Adrenal gland (tissue), 5 donors: ENCODE measurements around the gene CYRIA.

ENCODE experiments used
- POLR2A ChIP-seq, 2 donors: fragments of 450-650 bp; IDR thresholded peaks; one replicate each; pipeline ENCODE4 v1.6.1; 2017; ENCODE audit warnings: antibody characterized with exemption in 2 of 2, mild to moderate bottlenecking in 2 of 2, moderate library complexity in 1 of 2
- TF ChIP-seq, protein P1 (sequence below), 6 experiments: fragments of 450-650 bp in 4 of 6; fragments of 200-600 bp in 2 of 6; sonication (generic) in 1 of 6; IDR thresholded peaks; 1 replicate in 5 of 6; 2 replicates in 1 of 6; pipeline versions ENCODE4 v1.5.1 to v1.8.0; 2016 to 2021; ENCODE audit warnings: antibody characterized with exemption in 6 of 6, mild to moderate bottlenecking in 2 of 6, moderate library complexity in 1 of 6
- donor health status: DM: no; HTN: no; CAD: no.

DNA sequence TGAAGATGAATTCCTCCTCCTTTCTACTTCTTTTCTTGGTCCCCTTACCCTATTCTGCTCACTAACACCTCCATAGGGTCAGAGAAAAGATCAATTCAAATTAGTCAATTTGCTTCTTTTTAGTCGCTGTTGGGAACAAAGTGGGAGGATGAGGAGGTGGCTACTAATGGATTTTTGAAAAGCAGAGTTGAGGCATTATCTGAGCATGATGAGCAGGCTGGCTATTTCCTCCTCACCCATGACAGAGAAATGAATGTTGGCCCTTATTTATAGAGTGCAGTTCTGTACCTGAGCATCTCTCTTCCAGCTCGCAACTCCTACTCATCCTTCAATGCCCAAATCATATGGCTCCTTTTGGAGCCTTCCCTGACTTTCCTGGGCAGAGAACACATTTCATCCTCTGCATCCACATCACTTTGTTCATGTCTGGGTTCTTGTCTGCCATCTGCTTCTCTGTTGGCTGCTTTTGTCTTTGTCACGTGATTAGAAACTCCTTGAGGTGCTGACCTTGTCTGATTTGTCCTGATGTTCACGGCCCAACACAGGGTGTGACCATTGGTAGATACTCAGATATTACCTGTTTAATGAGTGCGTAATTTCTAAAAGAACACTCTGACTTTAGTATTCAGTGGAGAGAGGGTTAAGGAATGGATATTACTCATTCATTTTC lies 45.9 kb downstream of the CYRIA start:
- no peak for TF ChIP-seq POLR2A (IDR thresholded peaks at IDR 0.05)
- TF ChIP-seq, protein P1, sequence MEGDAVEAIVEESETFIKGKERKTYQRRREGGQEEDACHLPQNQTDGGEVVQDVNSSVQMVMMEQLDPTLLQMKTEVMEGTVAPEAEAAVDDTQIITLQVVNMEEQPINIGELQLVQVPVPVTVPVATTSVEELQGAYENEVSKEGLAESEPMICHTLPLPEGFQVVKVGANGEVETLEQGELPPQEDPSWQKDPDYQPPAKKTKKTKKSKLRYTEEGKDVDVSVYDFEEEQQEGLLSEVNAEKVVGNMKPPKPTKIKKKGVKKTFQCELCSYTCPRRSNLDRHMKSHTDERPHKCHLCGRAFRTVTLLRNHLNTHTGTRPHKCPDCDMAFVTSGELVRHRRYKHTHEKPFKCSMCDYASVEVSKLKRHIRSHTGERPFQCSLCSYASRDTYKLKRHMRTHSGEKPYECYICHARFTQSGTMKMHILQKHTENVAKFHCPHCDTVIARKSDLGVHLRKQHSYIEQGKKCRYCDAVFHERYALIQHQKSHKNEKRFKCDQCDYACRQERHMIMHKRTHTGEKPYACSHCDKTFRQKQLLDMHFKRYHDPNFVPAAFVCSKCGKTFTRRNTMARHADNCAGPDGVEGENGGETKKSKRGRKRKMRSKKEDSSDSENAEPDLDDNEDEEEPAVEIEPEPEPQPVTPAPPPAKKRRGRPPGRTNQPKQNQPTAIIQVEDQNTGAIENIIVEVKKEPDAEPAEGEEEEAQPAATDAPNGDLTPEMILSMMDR (IDR thresholded peaks at IDR 0.05) = no peak
